ENCODE measurements around the gene DISP3. TPM values are rescaled to one million over a fixed set of nuclear protein-coding genes. Genes with fewer than 3 reads are reported as not detected.

The DISP3 gene
- total and polyA plus RNA-seq, 9 donors, result 0.08 to 0.36 (median 0.23) TPM; not detected in 5

GRCh38 chr1:11486231-11487009 lies 7.5 kb downstream of the DISP3 start:
- no peak for DNase-seq
- WGBS, 3 donors, result 53 to 54% (median 53%) methylated on average over 12 of the region's 12 CpGs
- TF ChIP-seq CTCF (IDR thresholded peaks at IDR 0.05), result no peak
- TF ChIP-seq POLR2A (IDR thresholded peaks at IDR 0.05), result no peak
- no peak for TF ChIP-seq EP300 (IDR thresholded peaks at IDR 0.05)

DNA sequence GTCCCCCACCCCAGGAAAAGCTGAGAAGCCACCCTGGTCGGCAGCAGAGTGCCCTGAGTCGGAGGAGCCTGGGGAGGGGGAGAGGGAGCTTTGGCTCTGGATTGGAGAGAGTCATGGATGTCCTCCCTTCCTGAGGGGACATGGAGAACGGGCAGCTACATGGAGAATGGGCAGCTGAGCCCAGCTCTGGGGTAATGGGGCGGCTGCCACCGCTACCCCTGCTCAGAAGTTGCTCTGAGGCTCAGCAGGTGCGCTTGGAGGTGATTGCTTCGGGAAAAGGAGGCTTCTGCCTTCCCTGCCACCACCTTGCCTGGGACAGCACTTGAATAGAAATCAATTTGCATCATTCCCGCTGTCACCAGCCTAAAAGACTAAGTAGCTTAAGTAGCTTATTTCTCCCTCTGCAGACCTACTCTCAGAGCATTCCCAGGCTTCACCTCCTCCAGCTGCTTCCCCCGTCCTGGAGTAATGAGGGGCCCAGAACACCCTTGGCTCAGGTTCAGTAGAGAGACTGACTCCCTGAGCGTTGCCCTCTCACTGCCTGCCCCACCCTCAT lies 8.3 kb downstream of the DISP3 start:
- H3K4me1 ChIP-seq (ENCODE audit: insufficient read depth), result no peaks in the 10 kb centered on the region
- H3K4me3 ChIP-seq, result no peak overlapping the region
- 40 to 50% (median 48%) methylated on average over 10 of the region's 10 CpGs for WGBS, 3 donors
- no peak for DNase-seq
- H3K9me3 ChIP-seq, result no peaks in the 10 kb centered on the region
- TF ChIP-seq POLR2A (IDR thresholded peaks at IDR 0.05) (no peak), EP300 (IDR thresholded peaks at IDR 0.05) (no peak), CTCF (IDR thresholded peaks at IDR 0.05) (no peak)
- no peak overlapping the region for H3K27ac ChIP-seq
- intact Hi-C loops (cut with DNase I), result no loop called here
- no peaks in the 10 kb centered on the region for H3K36me3 ChIP-seq
- no peaks in the 10 kb centered on the region for H3K27me3 ChIP-seq

More at GRCh38 chr1:11486231-11487009, 7.5 kb downstream of the DISP3 start:
- no peak overlapping the region for H3K4me3 ChIP-seq
- H3K27ac ChIP-seq, result no peak overlapping the region
- no peaks in the 10 kb centered on the region for H3K4me1 ChIP-seq (ENCODE audit: insufficient read depth)
- intact Hi-C loops (cut with DNase I), result no loop called here
- H3K9me3 ChIP-seq, result no peaks in the 10 kb centered on the region
- H3K36me3 ChIP-seq, result no peaks in the 10 kb centered on the region
- H3K27me3 ChIP-seq, result no peaks in the 10 kb centered on the region

- no peak for DNase-seq
- TF ChIP-seq CTCF (IDR thresholded peaks at IDR 0.05), result no peak
- TF ChIP-seq EP300 (IDR thresholded peaks at IDR 0.05), result no peak
- TF ChIP-seq POLR2A (IDR thresholded peaks at IDR 0.05), result no peak
- intact Hi-C loops (cut with DNase I), result no loop called here
- no peak overlapping the region for H3K4me3 ChIP-seq
- no peaks in the 10 kb centered on the region for H3K4me1 ChIP-seq (ENCODE audit: insufficient read depth)
- no peaks in the 10 kb centered on the region for H3K9me3 ChIP-seq
- 64 to 68% (median 65%) methylated on average over 9 of the region's 9 CpGs for WGBS, 3 donors
- H3K27ac ChIP-seq, result no peak overlapping the region
- H3K36me3 ChIP-seq, result no peaks in the 10 kb centered on the region
- no peaks in the 10 kb centered on the region for H3K27me3 ChIP-seq
Measured at GRCh38 chr1:11488201-11488770, 9.3 kb downstream of the DISP3 start.

DNA sequence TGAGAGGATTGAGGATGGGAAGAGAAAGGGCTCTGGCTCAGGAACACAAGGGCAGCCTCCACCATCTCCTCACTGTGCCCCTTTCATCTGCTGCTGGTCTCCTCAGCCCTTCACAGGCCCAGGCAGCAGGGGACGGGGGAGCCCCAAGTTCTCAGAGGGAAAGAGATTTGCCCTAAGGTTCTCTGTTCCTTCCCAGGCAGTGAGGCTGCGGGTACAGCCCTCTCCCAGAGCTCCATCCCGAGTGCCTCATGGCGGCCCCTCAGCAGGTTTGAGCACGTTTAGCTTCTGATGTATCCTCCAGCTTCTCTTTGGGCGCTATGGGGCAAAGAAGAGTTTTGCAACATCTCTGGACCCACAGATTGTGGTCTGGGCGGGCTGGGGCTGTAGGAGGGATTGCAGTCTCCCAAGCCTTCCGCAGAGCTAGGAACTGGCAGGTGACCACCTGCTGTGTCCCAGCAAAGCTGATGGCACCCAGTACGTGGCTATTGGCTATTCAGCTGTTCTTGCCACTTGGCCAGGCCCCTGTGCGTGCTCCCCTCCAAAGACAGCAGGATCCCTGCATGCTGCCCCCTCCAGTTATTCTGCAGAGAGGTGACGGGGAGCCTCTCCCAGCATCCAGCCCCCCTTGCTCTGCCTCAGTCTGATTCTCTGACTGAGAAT lies 10.1 kb downstream of the DISP3 start:
- TF ChIP-seq CTCF (IDR thresholded peaks at IDR 0.05) (no peak), EP300 (IDR thresholded peaks at IDR 0.05) (no peak), POLR2A (IDR thresholded peaks at IDR 0.05) (no peak)
- no peaks in the 10 kb centered on the region for H3K36me3 ChIP-seq
- no peak for DNase-seq
- no peaks in the 10 kb centered on the region for H3K9me3 ChIP-seq
- H3K4me3 ChIP-seq, result no peak overlapping the region
- intact Hi-C loops (cut with DNase I), result no loop called here
- WGBS, 3 donors, result 66 to 70% (median 66%) methylated on average over 11 of the region's 11 CpGs
- H3K27me3 ChIP-seq, result no peaks in the 10 kb centered on the region
- no peaks in the 10 kb centered on the region for H3K4me1 ChIP-seq (ENCODE audit: insufficient read depth)
- no peak overlapping the region for H3K27ac ChIP-seq

Data from ovary (tissue), 9 donors.